ENCODE data around the gene ADRA2C. TPM values are rescaled to one million over a fixed set of nuclear protein-coding genes. Genes with fewer than 3 reads are reported as not detected.

Gene ADRA2C
- total RNA-seq, 2 donors from 2014 or later = 0.59 to 28.6 TPM

GRCh38 chr4:3733195-3733594 is 33.0 kb upstream of the ADRA2C start:
- H3K27ac ChIP-seq = no peak overlapping the region
- WGBS = 44% methylated on average over 9 of the region's 9 CpGs
- no peaks in the 10 kb centered on the region for H3K4me1 ChIP-seq (replicated peaks)
- no peaks in the 10 kb centered on the region for H3K36me3 ChIP-seq
- H3K9me3 ChIP-seq = no peaks in the 10 kb centered on the region
- no peaks in the 10 kb centered on the region for H3K27me3 ChIP-seq (replicated peaks; ENCODE audit: insufficient read depth)
- DNase-seq (ENCODE audit: low spot score) = no peak
- no peak overlapping the region for H3K4me3 ChIP-seq
- TF ChIP-seq POLR2A (IDR thresholded peaks at IDR 0.05) (no peak), POLR2AphosphoS5 (IDR thresholded peaks at IDR 0.05) (no peak)
- TF ChIP-seq, protein P1, sequence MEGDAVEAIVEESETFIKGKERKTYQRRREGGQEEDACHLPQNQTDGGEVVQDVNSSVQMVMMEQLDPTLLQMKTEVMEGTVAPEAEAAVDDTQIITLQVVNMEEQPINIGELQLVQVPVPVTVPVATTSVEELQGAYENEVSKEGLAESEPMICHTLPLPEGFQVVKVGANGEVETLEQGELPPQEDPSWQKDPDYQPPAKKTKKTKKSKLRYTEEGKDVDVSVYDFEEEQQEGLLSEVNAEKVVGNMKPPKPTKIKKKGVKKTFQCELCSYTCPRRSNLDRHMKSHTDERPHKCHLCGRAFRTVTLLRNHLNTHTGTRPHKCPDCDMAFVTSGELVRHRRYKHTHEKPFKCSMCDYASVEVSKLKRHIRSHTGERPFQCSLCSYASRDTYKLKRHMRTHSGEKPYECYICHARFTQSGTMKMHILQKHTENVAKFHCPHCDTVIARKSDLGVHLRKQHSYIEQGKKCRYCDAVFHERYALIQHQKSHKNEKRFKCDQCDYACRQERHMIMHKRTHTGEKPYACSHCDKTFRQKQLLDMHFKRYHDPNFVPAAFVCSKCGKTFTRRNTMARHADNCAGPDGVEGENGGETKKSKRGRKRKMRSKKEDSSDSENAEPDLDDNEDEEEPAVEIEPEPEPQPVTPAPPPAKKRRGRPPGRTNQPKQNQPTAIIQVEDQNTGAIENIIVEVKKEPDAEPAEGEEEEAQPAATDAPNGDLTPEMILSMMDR (IDR thresholded peaks at IDR 0.05) = no peak
- intact Hi-C loops (cut with DNase I) = no loop called here

DNA sequence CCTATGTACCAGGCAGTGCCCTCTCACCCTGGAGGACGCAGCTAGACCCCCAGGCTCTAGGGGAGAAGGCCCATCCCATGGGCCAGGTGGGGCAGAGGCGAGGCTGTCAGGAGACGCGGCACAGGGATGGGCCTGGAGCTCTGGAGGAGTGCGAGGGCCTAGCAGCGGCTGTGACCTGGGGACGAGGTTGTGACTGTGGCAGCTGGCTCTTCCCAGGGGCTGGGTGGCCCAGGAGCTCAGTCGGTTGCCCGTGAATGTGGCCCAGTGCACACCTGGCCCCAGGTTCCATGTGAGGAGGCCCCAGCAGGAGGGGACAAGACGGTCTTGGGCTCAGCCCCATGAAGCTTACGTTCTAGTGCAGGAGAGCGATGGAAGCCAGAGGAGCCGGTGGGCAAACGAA is 31.0 kb upstream of the ADRA2C start:
- intact Hi-C loops (cut with DNase I) = no loop called here
- 94% methylated on average over 11 of the region's 14 CpGs for WGBS
- Histone ChIP-seq H3K27ac (no peak overlapping the region), H3K4me1 (replicated peaks) (no peaks in the 10 kb centered on the region), H3K4me3 (no peak overlapping the region), H3K9me3 (no peaks in the 10 kb centered on the region), H3K36me3 (no peaks in the 10 kb centered on the region), H3K27me3 (replicated peaks; ENCODE audit: insufficient read depth) (no peaks in the 10 kb centered on the region)
- no peak for DNase-seq (ENCODE audit: low spot score)
- TF ChIP-seq POLR2AphosphoS5 (IDR thresholded peaks at IDR 0.05) (no peak), POLR2A (IDR thresholded peaks at IDR 0.05) (no peak)
- TF ChIP-seq, protein P1 (IDR thresholded peaks at IDR 0.05) = no peak

DNA sequence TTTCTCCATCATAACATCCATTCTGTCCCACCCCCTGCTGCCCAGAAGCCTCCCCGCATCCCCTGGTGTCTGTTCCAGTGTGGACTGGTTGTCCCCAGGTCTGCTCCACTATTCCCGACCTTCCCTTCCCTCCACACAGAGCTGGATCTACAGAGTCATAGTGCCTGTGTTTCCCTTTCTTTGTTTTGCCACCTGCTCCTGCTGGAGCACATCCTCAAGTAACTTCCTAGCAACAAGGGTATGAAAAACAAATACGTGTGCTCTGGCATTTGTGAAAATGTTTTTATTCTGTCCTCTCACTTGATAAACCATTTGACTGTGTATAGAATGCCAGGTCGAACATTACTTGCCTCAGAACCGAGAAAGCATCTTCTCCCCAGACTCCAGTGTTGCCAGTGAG is 29.9 kb upstream of the ADRA2C start:
- 84% methylated on average over 5 of the region's 5 CpGs for WGBS
- intact Hi-C loops (cut with DNase I) = no loop called here
- Histone ChIP-seq H3K27me3 (replicated peaks; ENCODE audit: insufficient read depth) (no peaks in the 10 kb centered on the region), H3K27ac (no peak overlapping the region), H3K4me3 (no peak overlapping the region), H3K36me3 (no peaks in the 10 kb centered on the region), H3K4me1 (replicated peaks) (no peaks in the 10 kb centered on the region), H3K9me3 (no peaks in the 10 kb centered on the region)
- DNase-seq (ENCODE audit: low spot score) = no peak
- no peak for TF ChIP-seq POLR2AphosphoS5 (IDR thresholded peaks at IDR 0.05)
- TF ChIP-seq, protein P1 (IDR thresholded peaks at IDR 0.05) = no peak
- TF ChIP-seq POLR2A (IDR thresholded peaks at IDR 0.05) = no peak

- 65% methylated on average over 6 of the region's 6 CpGs for WGBS
- H3K27me3 ChIP-seq (replicated peaks; ENCODE audit: insufficient read depth) = no peaks in the 10 kb centered on the region
- H3K4me1 ChIP-seq (replicated peaks) = no peaks in the 10 kb centered on the region
- no peaks in the 10 kb centered on the region for H3K9me3 ChIP-seq
- H3K4me3 ChIP-seq = no peak overlapping the region
- intact Hi-C loops (cut with DNase I) = no loop called here
- H3K27ac ChIP-seq = no peak overlapping the region
- TF ChIP-seq, protein P1 (IDR thresholded peaks at IDR 0.05) = no peak
- TF ChIP-seq POLR2A (IDR thresholded peaks at IDR 0.05) (no peak), POLR2AphosphoS5 (IDR thresholded peaks at IDR 0.05) (no peak)
- no peak for DNase-seq (ENCODE audit: low spot score)
- no peaks in the 10 kb centered on the region for H3K36me3 ChIP-seq
These were observed 29.4 kb upstream of the ADRA2C start for GRCh38 chr4:3736806-3737205.

- 88% methylated on average over 6 of the region's 13 CpGs for WGBS
- TF ChIP-seq, protein P1 (IDR thresholded peaks at IDR 0.05) = no peak
- no peak for TF ChIP-seq POLR2A (IDR thresholded peaks at IDR 0.05)
- TF ChIP-seq POLR2AphosphoS5 (IDR thresholded peaks at IDR 0.05) = no peak
- no peak overlapping the region for H3K27ac ChIP-seq
- H3K27me3 ChIP-seq (replicated peaks; ENCODE audit: insufficient read depth) = peaks cover 4% of the 10 kb centered on the region
- no peaks in the 10 kb centered on the region for H3K36me3 ChIP-seq
- intact Hi-C loops (cut with DNase I) = no loop called here
- no peak for DNase-seq (ENCODE audit: low spot score)
- no peaks in the 10 kb centered on the region for H3K4me1 ChIP-seq (replicated peaks)
- H3K4me3 ChIP-seq = no peak overlapping the region
- no peaks in the 10 kb centered on the region for H3K9me3 ChIP-seq
These were observed 26.6 kb upstream of the ADRA2C start for GRCh38 chr4:3739577-3739976.
